H1 (cell line): ENCODE data around the gene KCNQ1OT1. TPM values are rescaled to one million over a fixed set of nuclear protein-coding genes. Genes with fewer than 3 reads are reported as not detected.

Source experiments
- ASH2L ChIP-seq: fragments of 200-600, 300-600 bp; sonication (generic); IDR thresholded peaks from one replicate; pipeline ENCODE4 v1.7.1; 2017; ENCODE audit warnings: low read length
- ATF2 ChIP-seq: IDR thresholded peaks from 2 replicates; pipeline ENCODE4 v1.6.1; 2012; ENCODE audit warnings: low read length, inconsistent platforms
- CBX5 ChIP-seq: fragments of 300-800, 300-1000 bp; sonication (generic); IDR thresholded peaks from 2 replicates; pipeline ENCODE4 v1.7.1; 2016; ENCODE audit warnings: antibody characterized with exemption, low read length, low read depth
- USF2 ChIP-seq: IDR thresholded peaks from 2 replicates; pipeline ENCODE4 v1.6.1; 2011; ENCODE audit warnings: low read length, improper control_type of control experiment
- polyA plus RNA-seq, 7 experiments: library from polyadenylated mRNA; depleted of rRNA in 3 of 7; stranded (reverse) in 5 of 7; unstranded in 2 of 7; fragments of >200 nt in 5 of 7; fragments of 200-250 nt in 2 of 7; gene quantifications; 1 replicate in 5 of 7; 2 replicates in 1 of 7; 4 replicates in 1 of 7; pipeline versions ENCODE4 v1.2.1 to v1.2.3, GENCODE V29; 2011 to 2013; ENCODE audit warnings: missing spikeins in 2 of 7, mixed read lengths in 2 of 7
- total RNA-seq: library from RNA; stranded (reverse); fragmentation: NEBNext Ultra II Directional; extraction: Animal tissue kit (Norgen Biotek cat#: 25700); gene quantifications from 2 replicates; pipeline ENCODE4 v1.2.1, GENCODE V29; 2021

KCNQ1OT1 gene
- total and polyA plus RNA-seq, 2 of the 8 experiments (the other 6 are each of a cell fraction or from before 2014, with no cell fraction given), result 0.21 to 1.2 TPM

- TF ChIP-seq USF2 (no peak), ATF2 (no peak), ASH2L (no peak), CBX5 (no peak)
Measured at GRCh38 chr11:2671748-2672147, 28.0 kb downstream of the KCNQ1OT1 start (continued).
